ENCODE measurements around the gene LINGO3.

DNA sequence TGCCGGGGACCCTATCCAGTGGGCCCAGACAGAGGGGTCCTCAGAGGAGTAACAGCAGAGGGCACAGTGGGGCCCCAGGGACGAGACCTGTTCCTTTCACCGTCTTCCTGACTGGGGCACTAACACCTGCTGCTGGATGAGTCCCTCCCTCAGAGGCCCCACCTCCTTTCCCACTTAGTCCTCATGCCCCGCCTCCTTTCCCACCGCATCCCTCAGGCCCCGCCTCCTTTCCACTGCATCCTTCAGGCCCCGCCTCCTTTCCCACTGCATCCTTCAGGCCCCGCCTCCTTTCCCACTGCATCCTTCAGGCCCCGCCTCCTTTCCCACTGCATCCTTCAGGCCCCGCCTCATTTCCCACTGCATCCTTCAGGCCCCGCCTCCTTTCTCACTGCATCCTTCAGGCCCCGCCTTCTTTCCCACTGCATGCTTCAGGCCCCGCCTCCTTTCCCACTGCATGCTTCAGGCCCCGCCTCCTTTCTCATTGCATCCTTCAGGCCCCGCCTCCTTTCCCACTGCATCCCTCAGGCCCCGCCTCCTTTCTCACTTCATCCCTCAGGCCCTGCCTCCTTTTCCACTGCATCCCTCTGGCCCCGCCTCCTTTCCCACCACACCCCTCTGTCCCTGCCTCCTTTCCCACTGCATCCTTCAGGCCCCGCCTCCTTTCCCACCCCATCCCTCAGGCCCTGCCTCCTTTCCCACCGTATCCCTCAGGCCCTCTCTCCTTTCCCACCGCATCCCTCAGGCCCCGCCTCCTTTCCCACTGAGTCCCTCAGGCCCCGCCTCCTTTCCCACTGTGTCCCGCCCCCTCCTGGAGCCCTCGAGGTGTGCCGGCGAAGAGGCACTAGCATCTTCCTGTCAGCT lies 27.3 kb upstream of the LINGO3 start:
- TF ChIP-seq CTCF (IDR thresholded peaks at IDR 0.05) (no peak), POLR2A (IDR thresholded peaks at IDR 0.05) (no peak), POLR2AphosphoS5 (IDR thresholded peaks at IDR 0.05; ENCODE audit: insufficient read depth in 1 of 2, low read depth in 1 of 2) (no peak)
